OCI-LY1 (cell line): ENCODE results near the gene GPR108.

Experiments
- CTCF ChIP-seq: fragments of 200-600 bp; sonication (generic), shearing (Covaris generic); IDR thresholded peaks from 2 replicates; pipeline ENCODE4 v1.5.1; 2017; ENCODE audit warnings: mild to moderate bottlenecking, antibody characterized with exemption, low read length, moderate library complexity, mixed read lengths
- EZH2 ChIP-seq: fragments of 200-600 bp; sonication (generic), shearing (Covaris generic); IDR thresholded peaks from 2 replicates; pipeline ENCODE4 v1.8.0; 2017; ENCODE audit warnings: borderline replicate concordance, mixed run types, mild to moderate bottlenecking, antibody characterized with exemption, low read length, moderate library complexity, mixed read lengths

- TF ChIP-seq CTCF: no peak
- no peak for TF ChIP-seq EZH2
Measured at GRCh38 chr19:6708346-6708745, 29.0 kb downstream of the GPR108 start.
